Stimulated activated CD8-positive, alpha-beta memory T cell treated with anti-CD3 and anti-CD28 coated beads, Interleukin-4, amount 100 ng/mL, for 48 hours (primary cell): Measurements from ENCODE around the gene TFPI.
"Not testable (repeated sequence)": the region's sequence is repeated elsewhere in the genome, so short reads cannot be mapped to it uniquely, and the experiment has no call there.

Experiments
- DNase-seq: peaks from one replicate; pipeline ENCODE4 v3.0.0-alpha.2; 2020

The TFPI gene

GRCh38 chr2:187554011-187554703, at the start of gene TFPI:
Gene TFPI (minus strand): TSS chr2:187554435. CDS start chr2:187503768, 50,667 bp downstream.
- no peak for DNase-seq

- no peak for DNase-seq
These were observed 40.6 kb upstream of the TFPI start for GRCh38 chr2:187594801-187595200.

GRCh38 chr2:187593697-187594096, 39.5 kb upstream of the TFPI start:
- DNase-seq = no peak

GRCh38 chr2:187593098-187593497, 38.9 kb upstream of the TFPI start:
- DNase-seq = no peak

GRCh38 chr2:187590175-187590574, 35.9 kb upstream of the TFPI start:
- DNase-seq = no peak

GRCh38 chr2:187586011-187586641, 31.9 kb upstream of the TFPI start:
- no peak for DNase-seq

GRCh38 chr2:187581125-187581896, 27.1 kb upstream of the TFPI start:
- no peak for DNase-seq

GRCh38 chr2:187580462-187581124, 26.4 kb upstream of the TFPI start:
- DNase-seq = no peak

- no peak for DNase-seq
These were observed 23.1 kb upstream of the TFPI start for GRCh38 chr2:187577310-187577709.

GRCh38 chr2:187576906-187577305, 22.7 kb upstream of the TFPI start:
- no peak for DNase-seq

- no peak for DNase-seq
These were observed 21.5 kb upstream of the TFPI start for GRCh38 chr2:187575751-187576067.

- no peak for DNase-seq
These were observed 20.9 kb upstream of the TFPI start for GRCh38 chr2:187574969-187575750.

GRCh38 chr2:187573722-187574121, 19.5 kb upstream of the TFPI start:
- DNase-seq = no peak

GRCh38 chr2:187571996-187572395, 17.8 kb upstream of the TFPI start:
- DNase-seq = not testable (repeated sequence)

GRCh38 chr2:187569571-187569970, 15.3 kb upstream of the TFPI start:
- DNase-seq = no peak

GRCh38 chr2:187569042-187569441, 14.8 kb upstream of the TFPI start:
- no peak for DNase-seq

- no peak for DNase-seq
These were observed 12.9 kb upstream of the TFPI start for GRCh38 chr2:187567126-187567525.

- no peak for DNase-seq
These were observed 12.5 kb upstream of the TFPI start for GRCh38 chr2:187566712-187567111.

GRCh38 chr2:187566266-187566665, 12.0 kb upstream of the TFPI start:
- no peak for DNase-seq

GRCh38 chr2:187565618-187566017, 11.4 kb upstream of the TFPI start:
- DNase-seq = not testable (repeated sequence)

GRCh38 chr2:187556493-187556892, 2.3 kb upstream of the TFPI start:
- DNase-seq = not testable (repeated sequence)

- no peak for DNase-seq
These were observed 458 bp upstream of the TFPI start for GRCh38 chr2:187554704-187555082.
